Measurements from ENCODE around the gene TENT4A.
"Not testable (repeated sequence)": the region's sequence is repeated elsewhere in the genome, so short reads cannot be mapped to it uniquely, and the experiment has no call there.

The TENT4A gene

DNA sequence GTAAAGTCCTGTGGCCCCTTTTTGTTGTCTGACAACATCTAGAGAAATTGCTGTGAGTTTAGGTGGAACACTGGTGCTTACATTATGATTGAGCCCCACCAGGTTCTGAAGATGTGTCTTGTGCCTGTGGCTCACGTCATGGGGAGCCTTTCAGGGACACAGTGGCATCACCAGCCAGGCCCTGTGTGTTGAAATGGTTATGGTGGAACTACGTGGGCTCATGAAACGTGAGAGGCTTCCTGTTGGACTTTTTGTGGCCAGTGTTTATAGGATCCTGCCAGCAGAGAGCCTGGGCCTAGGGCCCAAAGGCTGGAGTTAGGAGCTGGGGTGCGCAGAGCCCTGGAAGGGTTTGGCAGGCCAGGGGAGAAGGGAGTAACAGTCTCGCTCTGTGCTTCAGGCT lies 46.8 kb downstream of the TENT4A start:
- no peak for DNase-seq (ENCODE audit: low read depth, low spot score)
- H3K4me3 ChIP-seq (ENCODE audit: low read length) = no peak overlapping the region

DNA sequence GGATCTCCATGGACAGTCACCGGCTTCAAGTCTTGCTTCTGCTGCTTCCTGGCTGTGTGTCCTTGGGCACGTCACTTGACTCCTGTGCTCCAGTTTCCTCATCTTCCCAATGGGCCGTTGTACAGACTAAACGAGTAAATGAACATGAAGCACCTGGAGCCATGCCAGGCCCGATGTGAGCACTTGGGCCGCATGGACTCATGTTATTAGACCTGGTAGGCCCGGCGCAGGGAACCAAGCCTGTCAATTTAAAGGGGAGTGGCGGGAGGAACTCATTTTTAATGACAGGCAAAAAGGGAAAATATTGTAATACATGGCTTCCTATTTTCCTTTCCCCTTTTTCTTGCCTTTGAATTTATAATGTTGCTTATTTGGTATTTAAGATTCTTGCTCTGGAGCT lies 47.5 kb downstream of the TENT4A start:
- no peak overlapping the region for H3K4me3 ChIP-seq (ENCODE audit: low read length)
- no peak for DNase-seq (ENCODE audit: low read depth, low spot score)

DNA sequence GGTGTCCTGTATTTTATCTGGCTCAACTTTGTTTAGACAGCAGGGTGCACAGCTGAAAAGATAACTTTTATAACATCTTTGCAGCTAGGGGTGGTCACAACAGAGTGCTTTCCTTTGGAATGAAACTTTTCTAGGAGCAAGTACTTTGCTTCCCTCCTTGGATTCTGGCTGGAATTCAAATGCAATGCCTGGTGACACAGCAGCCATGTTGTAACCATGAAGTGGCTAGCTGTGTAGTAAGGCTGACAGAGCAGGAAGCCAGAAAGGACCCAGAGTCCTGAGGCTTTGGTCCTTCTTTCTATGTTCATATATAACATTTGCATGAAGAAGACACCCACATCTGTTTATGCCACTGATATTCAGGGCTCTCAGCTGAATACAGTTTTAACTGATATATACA lies 48.1 kb downstream of the TENT4A start:
- no peak overlapping the region for H3K4me3 ChIP-seq (ENCODE audit: low read length)
- no peak for DNase-seq (ENCODE audit: low read depth, low spot score)

DNA sequence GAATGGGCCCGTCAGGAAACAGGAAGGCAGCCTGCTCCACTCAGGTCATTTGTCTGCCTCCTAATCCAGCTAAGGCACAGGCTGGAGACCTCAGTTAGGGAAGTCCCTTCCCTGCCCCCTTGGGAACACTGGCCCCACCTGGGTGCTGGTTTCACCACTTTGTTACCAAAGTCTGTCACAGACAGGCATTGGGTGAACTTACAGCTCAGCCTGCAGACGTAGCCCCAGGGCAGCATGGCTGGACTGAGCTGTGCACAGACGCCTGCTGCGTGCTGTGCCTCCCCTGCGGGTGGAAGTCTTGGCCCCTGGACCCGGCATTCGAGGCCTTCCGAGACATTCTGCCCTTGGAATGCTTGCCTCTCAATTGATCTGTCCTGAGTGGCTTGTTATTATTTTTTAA lies 48.9 kb downstream of the TENT4A start:
- no peak for DNase-seq (ENCODE audit: low read depth, low spot score)
- H3K4me3 ChIP-seq (ENCODE audit: low read length) = no peak overlapping the region

DNA sequence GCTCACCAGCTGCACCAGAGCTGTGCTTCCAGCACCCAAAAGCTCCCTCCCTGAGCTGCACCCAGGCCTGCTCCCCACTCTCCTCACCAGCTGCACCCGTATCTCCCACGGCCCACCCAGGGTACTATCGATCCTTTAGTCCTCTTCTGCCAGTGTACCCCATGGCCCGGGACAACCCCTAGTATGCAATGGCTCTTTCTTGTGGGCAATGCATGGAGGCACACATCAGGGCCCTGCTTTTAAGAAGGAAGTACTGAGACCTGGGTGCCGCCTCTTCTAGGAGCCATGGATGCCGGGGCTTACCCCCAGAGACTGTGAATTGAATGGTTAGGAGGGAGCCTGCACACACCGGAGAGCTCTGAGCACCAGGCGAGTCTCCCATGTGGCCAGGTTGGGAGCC lies 49.5 kb downstream of the TENT4A start:
- H3K4me3 ChIP-seq (ENCODE audit: low read length) = no peak overlapping the region
- DNase-seq (ENCODE audit: low read depth, low spot score) = no peak

DNA sequence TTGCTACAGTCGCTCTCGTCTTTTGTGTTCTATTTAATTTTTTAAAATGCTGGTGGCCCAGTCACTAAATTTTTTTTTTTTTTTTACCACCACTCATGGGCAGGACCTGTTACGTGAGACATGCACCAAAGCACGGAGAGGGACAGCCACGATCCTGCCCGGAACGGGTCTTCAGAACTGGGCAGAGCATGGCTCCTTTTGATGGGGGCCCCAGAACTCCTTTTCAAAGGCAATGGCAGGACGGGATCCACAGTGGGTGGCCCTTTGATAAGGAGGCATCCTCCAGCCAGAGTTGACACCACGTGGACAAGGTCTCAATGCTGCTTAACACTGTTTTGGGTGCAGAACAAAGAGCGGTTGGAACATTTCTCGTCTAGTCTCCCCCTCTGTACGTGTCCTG lies 50.0 kb downstream of the TENT4A start:
- DNase-seq (ENCODE audit: low read depth, low spot score) = no peak
- H3K4me3 ChIP-seq (ENCODE audit: low read length) = no peak overlapping the region

DNA sequence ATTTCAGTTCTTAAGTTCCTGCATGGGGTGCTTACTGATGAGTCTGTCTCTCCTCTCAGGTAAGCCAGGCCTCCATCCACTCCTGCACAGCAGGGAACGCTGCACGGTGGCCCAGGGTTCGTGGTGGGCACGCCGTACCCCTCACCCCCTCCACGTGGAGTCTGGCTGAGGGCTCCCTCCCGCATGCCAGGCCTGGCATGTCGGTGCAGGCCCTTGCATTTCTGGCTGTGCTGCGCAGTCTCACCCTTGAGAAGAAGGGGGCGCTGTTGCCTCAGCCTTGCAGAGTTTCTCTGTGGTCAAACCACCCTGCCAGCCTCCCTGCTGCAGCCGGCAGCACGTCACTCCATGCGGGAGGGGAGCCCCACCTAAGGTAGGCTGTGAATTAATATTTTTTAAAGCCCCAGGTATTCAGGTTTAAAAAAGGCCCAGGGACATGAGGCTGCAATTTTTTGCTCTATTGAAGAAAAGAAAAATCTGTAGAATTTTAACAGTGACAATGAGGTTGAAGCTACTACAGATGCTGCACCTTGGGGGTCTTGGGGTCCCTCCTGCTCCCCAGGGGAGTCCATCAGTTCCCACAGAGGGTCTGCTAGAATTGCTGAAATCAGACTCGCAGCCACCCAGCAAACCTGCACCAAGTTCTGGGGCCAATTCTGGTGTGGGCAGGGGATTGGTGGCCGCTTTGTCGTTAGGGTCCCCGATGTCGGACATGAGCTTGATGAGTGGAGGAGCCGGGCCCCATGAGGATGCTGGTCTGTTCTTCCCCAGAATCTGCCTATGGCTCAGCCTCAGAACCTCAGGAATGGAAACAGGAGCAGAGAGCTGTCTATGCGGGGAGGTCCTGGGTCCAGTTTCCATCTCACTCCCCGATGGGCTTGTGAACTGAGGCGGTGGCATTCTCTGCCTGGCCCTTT lies 52.6 kb downstream of the TENT4A start:
- DNase-seq (ENCODE audit: low read depth, low spot score) = peak; percentile 45
- H3K4me3 ChIP-seq (ENCODE audit: low read length) = no peak overlapping the region

DNA sequence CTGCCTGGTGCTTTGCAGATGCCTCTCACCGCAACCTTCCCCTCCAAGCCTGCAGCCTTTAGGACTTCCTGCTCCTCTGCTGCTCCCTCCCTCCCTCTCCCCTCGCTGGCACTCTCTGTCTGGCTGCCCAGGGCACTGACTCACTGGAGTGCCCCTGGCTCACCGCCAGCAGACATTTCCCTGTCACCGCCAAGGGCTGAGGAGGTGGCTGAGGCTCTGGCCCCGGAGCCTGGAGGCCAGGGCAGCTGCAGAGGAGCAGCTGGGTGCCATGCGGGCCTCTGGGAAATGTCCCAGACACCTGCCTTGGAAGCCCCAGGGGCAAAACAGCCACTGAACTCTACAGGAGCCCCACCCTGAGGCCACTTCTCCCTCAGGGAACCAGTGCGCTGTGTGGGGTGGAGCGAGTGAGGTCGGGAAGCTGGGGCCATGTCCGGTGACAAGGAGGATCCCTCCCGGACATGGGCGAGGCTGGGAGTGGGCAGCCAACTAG lies 53.4 kb downstream of the TENT4A start:
- no peak for DNase-seq (ENCODE audit: low read depth, low spot score)
- H3K4me3 ChIP-seq (ENCODE audit: low read length) = no peak overlapping the region

DNA sequence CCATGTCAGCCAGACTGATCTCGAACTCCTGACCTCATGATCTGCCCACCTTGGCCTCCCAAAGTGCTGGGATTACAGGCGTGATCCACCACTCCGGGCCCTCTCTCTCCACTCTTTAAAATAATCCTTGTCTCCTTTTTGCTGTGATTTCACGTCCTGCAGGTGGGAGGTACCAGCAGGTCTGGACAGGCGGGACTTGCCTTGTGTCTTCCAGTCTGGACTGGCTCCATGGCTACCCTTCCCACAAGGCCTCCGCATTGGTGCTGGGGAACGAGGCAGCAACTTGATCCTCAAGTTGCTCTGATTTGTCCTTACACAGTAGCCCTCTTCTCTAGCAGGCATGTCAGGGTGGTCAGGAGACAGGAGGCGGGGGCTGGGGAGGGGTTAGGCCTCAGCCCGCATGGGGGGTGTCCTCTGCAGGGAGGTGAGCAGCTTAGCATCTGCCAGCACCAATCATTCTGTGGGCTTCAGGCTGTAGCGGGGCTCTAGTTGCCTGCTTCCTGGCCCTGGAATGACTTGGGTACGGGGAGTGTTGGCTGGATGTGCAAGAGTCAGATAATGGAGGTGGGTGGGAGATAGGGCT lies 54.3 kb downstream of the TENT4A start:
- no peak for DNase-seq (ENCODE audit: low read depth, low spot score)

DNA sequence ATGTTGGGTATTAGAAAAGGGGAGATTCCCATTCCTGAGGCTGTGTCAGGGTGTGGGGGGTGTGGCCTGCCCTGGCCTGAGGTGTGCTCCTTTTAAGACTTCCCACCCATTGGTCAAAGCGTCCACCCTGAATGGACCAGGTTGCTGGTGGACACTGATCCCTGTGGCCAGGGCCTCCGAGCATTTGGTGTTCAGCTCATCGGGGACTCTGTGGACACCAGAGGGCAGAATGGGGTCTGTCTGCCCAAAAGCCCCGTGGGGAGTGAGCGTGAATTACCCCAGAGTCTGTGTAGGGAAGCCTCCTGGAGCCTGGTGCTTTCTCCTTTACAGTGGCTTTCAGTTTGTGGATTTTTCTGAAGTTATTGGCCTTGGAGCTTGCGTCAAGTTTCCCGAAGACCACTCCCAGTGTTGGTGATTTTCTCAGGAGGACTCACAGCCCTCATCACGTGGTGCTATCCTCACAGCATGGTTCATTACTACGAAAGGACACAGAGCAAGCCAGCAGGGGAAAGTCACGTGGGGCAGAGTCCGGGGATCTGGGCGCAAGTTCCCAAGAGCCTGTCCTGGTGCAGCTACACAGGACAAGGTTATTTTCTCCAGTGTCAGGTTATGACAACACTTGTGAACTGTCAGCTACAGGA lies 55.5 kb downstream of the TENT4A start:
- no peak overlapping the region for H3K4me3 ChIP-seq (ENCODE audit: low read length)
- DNase-seq (ENCODE audit: low read depth, low spot score) = no peak

More for the DNA sequence above, 54.3 kb downstream of the TENT4A start:
- no peak overlapping the region for H3K4me3 ChIP-seq (ENCODE audit: low read length)

DNA sequence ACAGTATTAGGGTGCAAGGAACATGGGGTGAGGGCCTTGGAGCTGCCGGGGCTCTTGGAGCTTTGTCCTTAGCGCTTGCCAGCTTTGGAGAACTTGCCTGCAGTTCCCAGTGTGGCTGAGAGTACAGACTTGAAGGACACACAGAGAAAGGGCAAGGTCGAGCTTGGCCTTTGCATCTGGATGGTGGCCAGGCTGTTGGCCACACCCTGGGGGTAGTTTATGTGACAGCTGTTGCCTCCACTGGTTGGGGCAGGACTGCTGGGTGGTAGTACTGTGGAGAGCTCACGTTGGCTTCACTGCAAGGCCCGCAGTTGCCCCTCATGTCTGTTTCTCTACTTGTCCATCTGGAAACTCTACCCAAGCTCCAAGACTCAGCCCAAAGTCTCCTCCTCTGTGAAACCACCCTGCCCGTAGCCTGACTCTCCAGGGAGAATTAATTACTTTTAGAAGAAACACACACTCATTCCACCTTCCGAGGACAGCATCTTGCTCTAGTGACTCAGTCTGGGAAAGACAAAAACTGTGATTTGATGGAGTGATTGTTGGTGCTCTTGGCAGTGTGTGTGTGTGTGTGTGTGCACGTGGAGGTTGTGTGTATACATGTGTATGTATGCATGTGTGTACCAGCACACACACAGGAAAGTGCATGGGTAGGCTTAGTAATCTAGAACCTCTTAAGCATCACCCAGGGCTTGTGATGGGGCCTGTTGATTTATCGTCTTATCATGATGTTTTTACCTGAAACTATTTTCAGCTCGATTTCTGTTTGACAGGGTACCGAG lies 57.8 kb downstream of the TENT4A start:
- no peak overlapping the region for H3K4me3 ChIP-seq (ENCODE audit: low read length)
- DNase-seq (ENCODE audit: low read depth, low spot score) = no peak

DNA sequence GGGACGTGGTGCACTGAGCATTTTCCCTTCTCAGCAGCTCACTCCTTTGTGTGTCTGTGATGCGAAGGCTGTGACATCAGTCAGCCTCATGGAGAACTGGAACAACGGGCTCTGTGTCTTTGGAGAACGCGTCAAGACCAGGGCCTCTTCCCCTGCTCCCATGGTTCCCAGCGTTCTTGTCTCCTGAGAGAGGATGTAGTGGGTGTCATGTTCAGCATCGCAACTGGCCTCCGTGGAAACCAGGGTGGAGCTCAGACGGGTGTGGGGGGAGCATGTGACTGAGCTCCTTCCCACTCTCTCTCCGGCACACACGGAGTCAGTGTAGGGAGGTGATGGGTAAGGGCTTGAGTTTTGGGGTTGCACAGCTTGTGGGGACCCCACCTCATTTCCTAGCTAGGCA lies 59.7 kb downstream of the TENT4A start:
- H3K4me3 ChIP-seq (ENCODE audit: low read length) = no peak overlapping the region
- no peak for DNase-seq (ENCODE audit: low read depth, low spot score)

DNA sequence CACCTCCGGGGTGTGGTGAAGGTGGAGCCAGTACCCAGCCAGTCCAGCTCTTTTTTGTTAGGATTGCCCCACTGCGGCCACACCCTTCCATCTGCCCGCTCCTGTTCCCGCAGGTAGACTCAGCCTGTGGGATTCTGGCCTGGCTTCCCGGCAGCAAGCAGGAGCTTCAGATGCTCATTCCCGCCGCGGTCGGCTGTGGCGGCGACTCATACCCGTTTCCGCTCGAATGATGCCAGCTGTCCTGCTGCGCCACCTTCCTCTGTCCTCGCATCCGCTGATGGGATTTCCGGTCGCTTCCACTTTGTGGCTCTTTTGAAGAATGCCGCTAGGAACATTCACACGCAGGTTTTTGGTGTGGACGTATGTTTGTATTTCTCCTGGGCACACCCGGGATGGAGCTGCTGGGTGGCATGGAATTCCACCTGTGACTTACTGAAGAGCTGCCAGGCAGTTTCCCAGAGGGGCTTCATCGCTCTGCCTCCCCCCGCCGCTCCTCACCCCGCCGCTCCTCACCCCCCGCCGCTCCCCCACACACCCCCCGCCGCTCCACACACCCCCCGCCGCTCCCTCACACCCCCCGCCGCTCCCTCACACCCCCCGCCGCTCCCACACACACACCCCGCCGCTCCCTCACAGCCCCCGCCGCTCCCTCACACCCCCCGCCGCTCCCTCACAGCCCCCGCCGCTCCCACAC lies 60.3 kb downstream of the TENT4A start:
- DNase-seq (ENCODE audit: low read depth, low spot score) = no peak
- no peak overlapping the region for H3K4me3 ChIP-seq (ENCODE audit: low read length)

DNA sequence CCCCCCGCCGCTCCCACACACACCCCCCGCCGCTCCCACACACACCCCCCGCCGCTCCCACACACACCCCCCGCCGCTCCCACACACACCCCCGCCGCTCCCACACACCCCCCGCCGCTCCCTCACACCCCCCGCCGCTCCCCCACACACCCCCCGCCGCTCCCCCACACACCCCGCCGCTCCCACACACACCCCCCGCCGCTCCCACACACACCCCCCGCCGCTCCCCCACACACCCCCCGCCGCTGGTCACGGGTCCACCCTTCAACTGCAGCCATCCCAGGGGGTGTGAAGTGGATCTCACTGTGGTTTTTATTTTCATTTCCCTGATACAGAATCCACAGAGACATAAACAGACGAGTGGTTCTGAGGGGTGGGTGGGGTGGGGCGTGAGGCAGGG lies 61.0 kb downstream of the TENT4A start:
- DNase-seq (ENCODE audit: low read depth, low spot score); H3K4me3 ChIP-seq (ENCODE audit: low read length): not testable (repeated sequence)

DNA sequence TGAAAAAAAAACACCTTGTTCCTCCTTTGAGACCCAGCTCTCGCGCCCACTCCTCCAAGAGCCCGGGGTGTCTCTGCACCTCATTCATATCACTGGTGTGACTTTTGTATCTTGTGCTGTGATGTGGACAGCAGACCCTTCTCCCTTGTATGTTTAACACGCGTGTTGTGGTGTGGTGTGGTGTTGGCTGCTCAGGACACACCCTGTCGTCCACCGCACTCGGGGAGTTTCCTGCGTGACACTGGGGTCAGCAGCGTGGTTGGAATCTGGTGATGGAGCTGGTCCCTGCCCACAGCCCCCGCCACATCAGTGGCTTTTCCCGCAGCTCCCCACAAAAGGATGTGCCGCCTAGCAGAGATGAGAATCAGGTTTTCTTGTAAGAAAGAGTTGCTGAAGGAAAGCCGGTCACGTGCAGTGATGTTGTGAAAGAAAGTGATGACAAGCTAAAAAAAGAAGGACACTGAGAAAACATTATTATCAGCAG lies 61.5 kb downstream of the TENT4A start:
- H3K4me3 ChIP-seq (ENCODE audit: low read length) = no peak overlapping the region
- DNase-seq (ENCODE audit: low read depth, low spot score) = no peak

DNA sequence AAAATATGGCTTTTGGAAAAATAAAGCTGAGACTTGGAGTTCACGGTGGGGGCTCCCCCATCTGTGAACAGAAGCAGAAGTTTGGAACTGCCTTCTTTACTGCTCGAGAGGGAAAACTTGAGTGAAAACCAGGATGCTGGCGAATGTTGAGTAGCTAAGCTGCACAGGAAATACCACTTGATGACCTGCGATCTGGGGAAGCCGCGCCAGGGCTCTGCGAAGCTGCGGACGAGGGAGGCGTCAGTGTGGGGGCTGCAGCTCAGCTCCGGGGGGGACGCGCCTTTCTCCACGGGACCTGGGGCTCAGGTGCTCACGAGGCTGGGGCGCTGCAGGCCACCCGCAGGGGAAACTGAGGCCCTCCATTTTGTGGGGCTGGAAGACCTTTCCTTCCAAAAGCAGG lies 62.3 kb downstream of the TENT4A start:
- no peak for DNase-seq (ENCODE audit: low read depth, low spot score)
- H3K4me3 ChIP-seq (ENCODE audit: low read length) = no peak overlapping the region

DNA sequence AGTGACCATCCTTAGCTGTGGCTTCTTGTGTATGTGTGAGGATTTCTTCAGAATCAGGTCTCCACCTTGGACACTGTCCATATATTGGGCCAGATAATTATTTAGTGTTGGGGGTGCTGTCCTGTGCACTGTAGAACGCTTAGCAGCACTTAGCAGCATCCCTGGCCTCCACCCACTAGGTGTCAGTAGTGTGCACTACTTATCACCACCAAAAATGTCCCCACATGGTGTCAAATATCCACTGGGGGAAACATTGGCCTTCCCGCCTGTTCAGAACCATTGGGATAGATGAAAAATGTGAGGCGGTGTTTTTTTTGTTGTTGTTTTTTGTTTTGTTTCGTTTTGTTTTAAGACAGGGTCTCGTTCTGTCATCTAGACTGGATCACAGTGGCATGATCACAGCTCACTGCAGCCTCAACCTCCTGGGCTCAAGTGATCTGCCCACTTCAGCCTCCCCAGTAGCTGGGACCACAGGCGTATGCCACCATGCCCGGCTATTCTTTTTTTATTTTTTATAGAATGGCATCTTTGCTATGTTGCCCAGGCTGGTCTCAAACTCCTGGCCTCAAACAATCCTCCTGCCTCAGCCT lies 67.7 kb downstream of the TENT4A start:
- no peak overlapping the region for H3K4me3 ChIP-seq (ENCODE audit: low read length)
- peak; percentile 33 for DNase-seq (ENCODE audit: low read depth, low spot score)

DNA sequence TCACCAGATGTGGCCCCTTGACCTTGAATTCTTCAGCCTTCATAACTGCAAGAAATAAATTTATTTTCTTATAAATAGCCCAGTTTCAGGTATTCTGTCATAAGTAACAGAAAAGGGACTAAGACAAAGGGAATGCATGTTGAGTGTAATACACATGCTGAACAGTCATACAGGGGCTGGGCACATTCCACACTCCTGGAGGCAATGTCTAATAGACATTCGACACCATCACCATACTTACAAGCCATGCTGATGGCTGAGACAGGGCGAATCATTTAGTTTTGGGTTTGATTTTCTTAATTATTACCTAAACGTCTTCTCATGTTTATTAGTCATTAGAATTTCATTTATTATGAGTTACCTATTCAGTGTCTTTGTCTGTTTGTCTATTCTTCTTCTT lies 68.5 kb downstream of the TENT4A start:
- H3K4me3 ChIP-seq (ENCODE audit: low read length) = no peak overlapping the region
- DNase-seq (ENCODE audit: low read depth, low spot score) = no peak
